Measurements from ENCODE around the gene BIK.

DNA sequence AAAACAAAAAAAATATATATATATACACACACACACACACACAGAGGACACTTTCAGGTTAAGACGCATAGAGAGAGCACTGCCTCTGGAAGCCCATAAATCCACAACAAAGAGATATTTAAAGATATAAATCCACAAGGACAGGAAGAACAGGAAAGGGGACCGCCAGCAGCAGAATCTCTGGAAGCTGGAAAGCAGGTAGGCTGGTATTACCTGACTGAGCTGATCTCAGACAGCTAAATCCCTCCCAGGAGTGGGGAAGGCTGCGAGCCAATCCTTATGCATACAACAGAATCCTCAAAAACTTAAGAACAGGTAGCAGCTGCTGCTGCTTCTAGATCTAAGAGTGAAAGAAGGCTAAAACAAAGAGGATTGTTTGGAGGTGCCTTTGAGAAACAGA lies 34.4 kb downstream of the BIK start:
- TF ChIP-seq, protein P1, sequence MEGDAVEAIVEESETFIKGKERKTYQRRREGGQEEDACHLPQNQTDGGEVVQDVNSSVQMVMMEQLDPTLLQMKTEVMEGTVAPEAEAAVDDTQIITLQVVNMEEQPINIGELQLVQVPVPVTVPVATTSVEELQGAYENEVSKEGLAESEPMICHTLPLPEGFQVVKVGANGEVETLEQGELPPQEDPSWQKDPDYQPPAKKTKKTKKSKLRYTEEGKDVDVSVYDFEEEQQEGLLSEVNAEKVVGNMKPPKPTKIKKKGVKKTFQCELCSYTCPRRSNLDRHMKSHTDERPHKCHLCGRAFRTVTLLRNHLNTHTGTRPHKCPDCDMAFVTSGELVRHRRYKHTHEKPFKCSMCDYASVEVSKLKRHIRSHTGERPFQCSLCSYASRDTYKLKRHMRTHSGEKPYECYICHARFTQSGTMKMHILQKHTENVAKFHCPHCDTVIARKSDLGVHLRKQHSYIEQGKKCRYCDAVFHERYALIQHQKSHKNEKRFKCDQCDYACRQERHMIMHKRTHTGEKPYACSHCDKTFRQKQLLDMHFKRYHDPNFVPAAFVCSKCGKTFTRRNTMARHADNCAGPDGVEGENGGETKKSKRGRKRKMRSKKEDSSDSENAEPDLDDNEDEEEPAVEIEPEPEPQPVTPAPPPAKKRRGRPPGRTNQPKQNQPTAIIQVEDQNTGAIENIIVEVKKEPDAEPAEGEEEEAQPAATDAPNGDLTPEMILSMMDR (IDR thresholded peaks at IDR 0.05) = no peak
- TF ChIP-seq ZFX (IDR thresholded peaks at IDR 0.05; ENCODE audit: borderline replicate concordance) = no peak
